GM18526 (cell line): ENCODE data around the gene ASIC2.

Source experiments
- POLR2A ChIP-seq: IDR thresholded peaks from 3 replicates; pipeline ENCODE4 v1.6.1; 2011; ENCODE audit not compliant: insufficient read length; ENCODE audit errors: extremely low read depth

The ASIC2 gene

GRCh38 chr17:33234233-33234632 lies 58.9 kb downstream of the ASIC2 start:
- TF ChIP-seq POLR2A: no peak

DNA sequence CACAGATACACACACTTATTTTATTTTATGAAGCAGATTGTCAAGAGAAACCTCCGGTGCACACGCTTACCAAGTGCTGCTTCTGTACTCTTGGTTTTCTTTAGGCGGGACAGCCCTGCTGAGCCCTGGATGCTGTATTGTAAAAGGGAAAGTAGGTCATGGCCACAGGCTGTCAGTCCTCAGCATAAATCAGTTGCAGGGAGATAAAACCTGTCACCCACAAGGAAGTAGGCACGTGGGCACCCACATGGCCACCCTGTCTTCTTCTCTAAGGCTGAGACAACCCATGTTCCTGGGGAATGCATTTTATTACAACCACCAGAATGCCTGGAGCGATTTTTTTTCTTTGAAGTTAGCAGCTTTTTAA lies 59.3 kb downstream of the ASIC2 start:
- no peak for TF ChIP-seq POLR2A

DNA sequence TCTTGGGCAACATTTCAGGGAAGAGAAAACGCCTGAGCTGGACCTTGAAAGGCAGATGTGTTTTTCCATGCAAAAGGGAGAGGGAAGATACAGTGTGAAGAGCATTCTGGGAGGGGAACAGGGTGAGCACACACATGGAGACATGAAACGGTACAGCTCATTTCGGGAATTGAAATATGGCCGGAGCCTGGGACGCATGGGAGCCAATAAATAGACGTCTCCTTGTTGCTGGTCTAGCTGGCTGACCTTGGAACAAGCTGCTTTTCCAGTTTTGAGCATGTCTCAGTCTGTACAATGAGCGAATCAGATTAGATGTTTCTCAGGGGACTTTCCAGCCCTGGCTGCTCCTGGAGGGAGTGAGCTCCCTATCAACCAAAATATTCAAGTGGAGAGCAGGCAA lies 63.6 kb downstream of the ASIC2 start:
- TF ChIP-seq POLR2A: no peak

- TF ChIP-seq POLR2A: no peak
These were observed 64.1 kb downstream of the ASIC2 start for GRCh38 chr17:33229028-33229427.

DNA sequence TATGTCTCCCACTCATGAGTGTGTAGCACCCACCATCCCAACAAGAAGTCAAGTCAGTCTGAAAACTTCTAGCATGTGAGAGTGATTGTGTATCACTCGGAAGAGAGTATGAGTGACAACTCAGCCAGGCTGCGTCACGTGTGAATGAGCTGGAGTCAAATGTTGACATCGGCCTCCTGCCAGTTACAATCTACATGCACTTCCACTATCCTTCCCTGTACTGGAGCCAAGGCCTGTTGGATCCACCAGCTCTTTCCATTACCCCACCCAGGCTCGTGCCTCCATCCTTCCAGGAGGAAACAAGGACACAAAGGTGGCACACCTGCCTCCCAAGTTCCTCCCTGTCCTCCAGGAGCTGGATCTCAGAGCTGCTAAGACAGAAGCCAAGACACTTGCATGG lies 64.5 kb downstream of the ASIC2 start:
- no peak for TF ChIP-seq POLR2A

DNA sequence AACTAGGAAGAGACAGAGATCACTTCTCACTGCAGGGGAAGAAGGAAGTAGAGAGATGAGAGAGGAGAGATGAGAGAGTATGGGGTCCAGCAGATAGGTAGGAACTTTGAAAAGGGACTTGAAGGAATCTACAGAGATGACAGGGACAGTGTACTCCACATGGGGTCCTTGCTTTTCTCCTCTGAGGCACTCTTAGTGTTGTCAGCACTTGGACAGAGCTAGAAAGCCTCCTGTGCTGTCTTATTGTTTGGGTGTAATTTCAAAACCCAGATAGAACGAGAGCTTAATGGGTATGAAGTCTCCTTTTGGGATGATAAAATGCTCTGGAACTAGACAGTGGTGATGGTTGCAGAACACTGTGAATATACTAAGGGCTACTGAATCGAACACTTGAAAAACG lies 65.2 kb downstream of the ASIC2 start:
- TF ChIP-seq POLR2A: no peak

- TF ChIP-seq POLR2A: no peak
These were observed 67.1 kb downstream of the ASIC2 start for GRCh38 chr17:33225994-33226393.

DNA sequence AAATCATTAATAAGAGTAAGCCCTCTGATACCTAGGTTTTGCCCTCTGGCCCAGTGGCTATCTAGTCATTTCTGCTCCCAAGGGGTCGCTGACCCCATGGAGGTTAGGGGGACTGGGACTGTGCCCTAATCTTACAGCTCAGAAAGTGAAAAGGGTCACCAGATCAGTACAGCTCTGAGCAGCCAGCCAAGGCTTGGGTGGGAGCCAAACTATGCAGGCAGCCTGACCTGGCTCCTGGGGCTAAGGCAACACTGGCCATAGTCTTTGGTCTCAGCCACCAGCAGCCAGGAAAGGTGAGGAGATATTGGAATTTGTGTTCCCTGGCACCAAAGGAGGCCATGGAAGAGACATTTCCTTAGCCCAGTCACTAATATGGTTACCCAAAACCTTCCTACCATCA lies 67.6 kb downstream of the ASIC2 start:
- no peak for TF ChIP-seq POLR2A

- no peak for TF ChIP-seq POLR2A
These were observed 73.1 kb downstream of the ASIC2 start for GRCh38 chr17:33220036-33220435.

DNA sequence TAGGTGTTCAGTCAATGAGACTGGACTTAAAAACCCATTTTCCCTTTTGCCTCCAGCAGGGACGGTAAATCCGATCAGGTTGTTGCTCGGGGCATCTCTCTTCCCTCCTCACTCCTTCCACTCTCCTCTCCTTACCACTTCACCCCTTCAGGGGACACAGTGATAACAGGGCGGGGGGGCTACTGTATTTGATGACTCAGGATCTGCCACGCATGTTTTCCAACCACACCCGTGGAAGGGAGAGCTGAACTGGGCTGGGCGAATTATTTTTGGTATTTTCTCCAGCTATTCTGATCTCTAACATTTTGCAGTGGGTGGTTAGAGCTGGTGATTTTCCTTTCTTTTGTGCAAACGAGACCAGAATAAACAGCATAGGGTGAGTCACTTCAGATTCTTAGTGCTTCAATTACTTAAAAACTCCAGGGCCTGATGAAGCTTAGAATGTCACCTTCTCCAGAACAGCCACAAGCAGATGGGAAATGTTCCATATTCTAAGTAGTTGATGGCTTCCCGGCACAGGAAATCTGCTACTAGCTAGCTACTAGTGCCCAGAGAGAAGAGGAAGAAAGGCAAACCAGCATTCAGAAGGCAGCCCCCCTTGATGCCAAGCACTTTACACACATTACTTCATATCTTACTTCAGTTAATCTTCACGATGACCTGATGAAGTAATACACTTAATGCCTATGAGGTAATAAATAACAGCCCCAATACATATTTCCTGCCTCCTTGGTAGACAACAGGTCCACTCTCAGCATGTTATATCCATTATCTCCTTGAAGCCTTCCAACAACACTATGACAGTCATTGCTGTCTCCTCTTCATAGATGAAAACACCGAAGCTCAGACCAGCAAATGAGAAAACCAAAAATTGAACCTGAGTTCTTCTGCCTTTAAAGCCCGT lies 74.1 kb downstream of the ASIC2 start:
- TF ChIP-seq POLR2A: no peak

GRCh38 chr17:33217891-33218290 lies 75.2 kb downstream of the ASIC2 start:
- TF ChIP-seq POLR2A: no peak

GRCh38 chr17:33214996-33215395 lies 78.1 kb downstream of the ASIC2 start:
- no peak for TF ChIP-seq POLR2A

DNA sequence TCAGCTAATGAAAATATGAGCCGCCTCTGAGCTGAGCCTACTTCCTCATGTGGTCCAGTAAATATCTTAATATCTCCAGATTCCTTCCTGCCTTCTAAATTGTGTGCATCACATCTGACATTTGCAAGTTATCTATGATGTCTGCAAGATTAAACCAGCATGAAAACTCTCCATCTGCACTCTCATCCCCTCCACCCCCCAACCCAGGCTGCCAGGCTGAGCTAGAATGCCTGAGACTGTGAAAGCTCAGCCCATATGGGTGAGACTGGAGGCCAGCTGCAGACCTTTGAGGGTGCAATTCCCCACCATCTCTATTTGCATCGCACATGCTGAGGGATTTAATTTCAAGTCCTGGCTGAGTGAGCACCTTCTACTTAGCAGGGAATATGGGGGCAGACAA lies 82.8 kb downstream of the ASIC2 start:
- no peak for TF ChIP-seq POLR2A

- TF ChIP-seq POLR2A: no peak
These were observed 83.4 kb downstream of the ASIC2 start for GRCh38 chr17:33209671-33210070.

DNA sequence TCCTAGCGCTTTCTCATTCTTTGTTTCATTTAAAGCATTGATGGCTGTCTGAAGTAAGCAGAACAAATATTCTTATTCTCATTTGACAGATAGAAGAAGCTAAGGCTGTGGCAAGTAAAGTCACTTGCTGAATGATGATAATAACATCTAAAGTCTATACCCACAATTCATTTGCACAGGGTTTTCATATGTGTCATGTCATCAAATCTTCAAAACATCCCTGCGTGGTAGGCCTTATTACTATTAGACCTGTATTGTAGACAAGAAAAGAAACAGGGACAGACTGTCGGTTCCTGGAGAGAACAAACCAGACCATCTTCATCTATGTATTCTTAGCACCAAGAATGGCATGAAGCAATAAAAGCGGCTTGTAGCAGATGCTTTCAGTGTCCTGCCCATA lies 85.9 kb downstream of the ASIC2 start:
- TF ChIP-seq POLR2A: no peak

DNA sequence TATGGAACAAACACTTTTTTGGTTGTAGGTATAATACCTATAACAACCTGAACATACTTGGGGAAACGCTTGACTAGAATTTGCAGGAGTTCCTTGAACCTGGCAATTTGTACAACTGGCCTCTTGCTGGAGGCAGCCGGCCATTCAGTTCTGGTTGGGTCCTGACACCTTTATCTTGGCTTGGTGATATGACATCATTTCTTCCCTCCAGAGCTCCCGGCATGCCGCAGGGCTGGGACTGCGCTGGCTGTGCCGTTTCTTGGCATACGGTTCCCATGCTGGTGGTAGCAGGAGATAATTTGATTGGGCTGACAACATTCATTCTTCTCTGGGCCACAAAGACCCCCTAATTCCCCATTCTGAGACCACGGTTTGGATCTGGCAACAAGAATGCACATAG lies 87.5 kb downstream of the ASIC2 start:
- no peak for TF ChIP-seq POLR2A

GRCh38 chr17:33204701-33205100 lies 88.4 kb downstream of the ASIC2 start:
- no peak for TF ChIP-seq POLR2A

DNA sequence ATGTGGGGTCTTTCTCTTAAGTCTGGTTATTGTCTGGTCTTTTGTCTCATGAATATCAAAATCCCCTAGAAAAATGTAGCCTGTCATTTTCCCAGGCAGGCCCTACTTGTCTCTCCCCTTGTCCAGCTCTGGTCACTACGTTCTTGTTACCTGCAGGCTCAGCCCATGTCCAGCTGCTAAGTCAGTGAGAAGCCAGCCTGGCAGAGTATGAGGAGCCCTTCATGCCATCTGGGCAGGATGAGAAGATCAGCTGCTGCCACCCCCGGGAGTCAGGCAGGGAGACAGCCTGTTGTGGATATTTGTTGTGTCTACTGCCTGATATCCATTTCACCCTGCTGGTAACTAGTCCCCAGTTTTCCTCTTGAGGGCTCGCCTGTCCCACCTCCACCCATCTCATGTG lies 88.9 kb downstream of the ASIC2 start:
- TF ChIP-seq POLR2A: no peak
